Fibroblast of pulmonary artery (primary cell): ENCODE results near the gene FH.

Source experiments
- DNase-seq: peaks from one replicate; pipeline ENCODE4 v3.0.0-alpha.2; 2010; ENCODE audit warnings: low read depth
- H3K4me3 ChIP-seq: replicated peaks from 2 replicates; pipeline ENCODE4 v1.5.1; 2011; ENCODE audit warnings: low read depth, mild to moderate bottlenecking, control low read depth, low read length, moderate library complexity
- TF ChIP-seq, protein P1 (sequence below): IDR thresholded peaks from 2 replicates; pipeline ENCODE4 v1.5.1; 2011; ENCODE audit warnings: mild to moderate bottlenecking, control low read depth, low read length, inconsistent platforms; ENCODE audit errors: missing control alignments

FH gene

DNA sequence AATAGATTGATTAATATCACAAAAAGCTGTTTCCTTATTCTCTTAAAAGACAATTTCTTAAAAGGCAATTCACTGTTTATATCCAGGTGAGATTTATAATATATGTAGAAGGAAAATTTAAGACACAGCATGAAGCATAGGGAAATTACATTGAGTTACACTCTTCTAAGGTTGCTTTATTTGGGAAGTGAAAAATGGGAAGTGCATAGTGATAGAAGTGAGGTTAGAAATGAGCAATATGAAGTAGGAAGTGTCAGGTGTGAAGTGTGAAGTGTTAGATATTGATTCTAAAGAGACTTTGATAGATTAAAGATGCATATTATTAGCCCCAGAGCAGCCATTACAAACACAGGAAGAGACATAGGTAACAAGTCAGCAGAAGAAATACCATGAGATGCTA is 40.3 kb downstream of the FH start:
- no peak overlapping the region for H3K4me3 ChIP-seq
- no peak for DNase-seq
- TF ChIP-seq, protein P1, sequence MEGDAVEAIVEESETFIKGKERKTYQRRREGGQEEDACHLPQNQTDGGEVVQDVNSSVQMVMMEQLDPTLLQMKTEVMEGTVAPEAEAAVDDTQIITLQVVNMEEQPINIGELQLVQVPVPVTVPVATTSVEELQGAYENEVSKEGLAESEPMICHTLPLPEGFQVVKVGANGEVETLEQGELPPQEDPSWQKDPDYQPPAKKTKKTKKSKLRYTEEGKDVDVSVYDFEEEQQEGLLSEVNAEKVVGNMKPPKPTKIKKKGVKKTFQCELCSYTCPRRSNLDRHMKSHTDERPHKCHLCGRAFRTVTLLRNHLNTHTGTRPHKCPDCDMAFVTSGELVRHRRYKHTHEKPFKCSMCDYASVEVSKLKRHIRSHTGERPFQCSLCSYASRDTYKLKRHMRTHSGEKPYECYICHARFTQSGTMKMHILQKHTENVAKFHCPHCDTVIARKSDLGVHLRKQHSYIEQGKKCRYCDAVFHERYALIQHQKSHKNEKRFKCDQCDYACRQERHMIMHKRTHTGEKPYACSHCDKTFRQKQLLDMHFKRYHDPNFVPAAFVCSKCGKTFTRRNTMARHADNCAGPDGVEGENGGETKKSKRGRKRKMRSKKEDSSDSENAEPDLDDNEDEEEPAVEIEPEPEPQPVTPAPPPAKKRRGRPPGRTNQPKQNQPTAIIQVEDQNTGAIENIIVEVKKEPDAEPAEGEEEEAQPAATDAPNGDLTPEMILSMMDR, result no peak

DNA sequence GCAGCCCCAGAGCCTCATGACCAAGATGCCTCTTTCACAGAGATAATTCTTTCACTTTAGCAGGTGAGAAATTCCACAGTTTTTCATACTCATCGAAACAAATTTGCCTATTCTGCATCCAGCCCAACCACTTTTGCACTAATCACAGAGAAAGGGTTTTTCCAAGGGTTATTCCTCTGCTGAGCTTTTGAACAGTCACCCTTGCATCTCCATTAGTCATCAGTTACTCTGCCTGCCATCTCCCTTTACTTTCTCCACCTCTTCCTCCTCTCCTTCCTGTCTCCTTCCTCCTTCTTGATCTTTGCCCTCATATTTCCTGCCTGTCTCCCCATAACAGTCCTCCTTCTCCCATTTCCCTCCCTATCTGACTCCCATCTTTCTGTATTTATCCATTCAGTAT is 43.9 kb downstream of the FH start:
- TF ChIP-seq, protein P1, result no peak
- H3K4me3 ChIP-seq, result no peak overlapping the region
- peak; percentile 12 for DNase-seq

DNA sequence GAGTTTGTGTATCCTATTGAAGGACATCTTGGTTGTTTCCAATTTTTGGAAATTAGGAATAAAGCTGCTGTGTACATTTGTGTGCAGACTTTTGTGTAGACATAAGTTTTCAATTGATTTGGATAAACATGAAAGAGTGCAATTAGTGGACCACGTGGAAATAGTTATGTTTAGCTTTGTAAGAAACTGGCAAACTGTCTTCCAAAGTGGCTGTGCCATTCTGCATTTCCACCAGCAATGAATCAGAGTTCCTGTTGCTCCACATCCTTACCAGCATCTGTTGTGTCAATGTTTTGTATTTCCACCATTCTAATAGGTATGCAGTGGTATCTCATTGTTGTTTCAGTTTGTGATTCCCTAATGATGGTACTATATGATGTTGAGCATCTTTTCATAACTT is 46.5 kb downstream of the FH start:
- H3K4me3 ChIP-seq, result no peak overlapping the region
- TF ChIP-seq, protein P1, result no peak
- DNase-seq, result no peak

DNA sequence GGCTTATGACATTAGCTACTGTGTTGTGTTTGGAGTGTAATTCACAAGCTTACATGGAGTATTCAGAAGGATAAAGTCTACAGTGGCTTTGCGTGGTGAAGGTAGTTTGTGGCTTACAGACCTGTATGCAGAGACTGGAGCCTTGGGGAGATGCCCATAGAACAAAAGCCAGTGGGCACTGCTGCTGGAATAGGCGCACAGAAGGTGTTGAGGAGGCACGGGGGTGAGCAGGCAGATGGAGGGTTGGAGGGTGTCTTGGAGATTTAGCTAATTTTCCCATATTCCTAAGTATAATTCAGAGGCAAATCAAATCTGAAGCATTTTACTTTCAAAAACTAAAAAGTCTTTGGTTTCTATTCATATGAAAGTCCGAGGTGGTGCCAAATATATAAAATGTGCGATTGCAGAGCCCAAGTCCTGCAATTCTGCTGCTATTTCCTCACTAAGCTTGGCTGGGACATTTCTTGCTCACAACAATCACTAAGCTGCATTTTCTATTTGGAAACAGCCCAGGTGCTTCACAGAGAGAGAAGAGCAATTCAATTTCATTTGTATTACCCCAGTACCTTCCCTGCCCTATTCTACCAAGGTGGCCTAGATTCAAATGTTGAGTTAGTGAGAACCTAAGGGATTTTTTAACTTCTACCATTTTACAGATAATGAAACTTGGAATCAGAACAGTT is 48.5 kb downstream of the FH start:
- no peak overlapping the region for H3K4me3 ChIP-seq
- TF ChIP-seq, protein P1, result no peak
- DNase-seq, result no peak

DNA sequence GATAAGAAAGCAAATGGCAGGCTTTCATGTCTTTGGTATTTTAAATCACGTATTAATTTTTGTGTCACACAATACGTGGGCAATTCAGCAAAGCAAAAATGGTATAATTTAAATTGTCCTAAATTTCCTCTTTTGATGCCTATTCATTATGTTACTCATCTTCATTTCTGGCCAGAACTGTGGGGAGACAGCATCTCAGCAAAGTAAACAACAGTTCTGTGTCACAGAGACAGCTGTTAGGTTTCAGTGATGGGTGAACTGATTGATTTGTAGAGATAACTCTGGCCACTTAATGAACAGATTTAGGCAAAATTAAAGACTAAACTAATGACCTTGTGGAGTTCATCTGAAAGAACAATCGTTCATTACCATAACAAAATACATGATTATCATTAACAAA is 49.2 kb downstream of the FH start:
- H3K4me3 ChIP-seq, result no peak overlapping the region
- no peak for DNase-seq
- TF ChIP-seq, protein P1, result no peak

DNA sequence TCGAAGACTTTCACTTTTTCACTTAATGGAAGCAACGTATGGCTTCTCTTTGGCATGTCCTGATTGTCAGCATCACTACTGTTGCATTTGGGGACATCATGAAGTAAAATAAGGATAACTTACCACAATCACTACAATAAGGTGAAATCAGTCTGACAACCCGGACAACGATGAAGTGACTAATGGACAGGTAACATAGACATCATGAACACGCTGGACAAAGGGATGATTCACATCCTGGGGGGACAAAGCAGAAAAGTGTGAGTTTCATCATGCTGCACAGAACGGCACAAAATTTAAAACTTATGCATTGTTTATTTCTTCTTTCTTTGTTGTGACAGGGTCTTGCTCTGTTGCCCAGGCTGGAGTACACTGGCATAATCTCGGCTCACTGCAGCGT is 53.9 kb downstream of the FH start:
- DNase-seq, result no peak
- TF ChIP-seq, protein P1, result no peak
- H3K4me3 ChIP-seq, result no peak overlapping the region

DNA sequence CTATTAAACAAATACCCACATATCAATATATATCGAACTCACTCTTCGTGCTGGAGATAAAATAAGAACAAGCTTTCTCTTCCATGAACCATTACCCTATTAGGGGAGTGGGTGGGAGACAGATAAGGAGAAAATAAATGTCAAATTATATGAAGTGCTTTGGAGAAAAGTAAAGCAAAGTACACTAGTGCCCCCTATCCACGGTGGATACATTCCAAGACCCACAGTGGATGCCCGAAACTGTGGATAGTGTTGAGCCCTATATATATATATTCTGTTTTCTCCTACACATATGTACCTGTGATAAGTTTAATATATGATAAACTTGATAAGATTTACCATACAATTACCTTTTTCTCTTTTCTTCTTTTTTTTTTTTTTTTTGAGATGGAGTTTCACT is 54.6 kb downstream of the FH start:
- TF ChIP-seq, protein P1, result no peak
- no peak for DNase-seq

More for the DNA sequence above, 54.6 kb downstream of the FH start:
- H3K4me3 ChIP-seq, result no peak overlapping the region
